C4-2B (cell line): ENCODE measurements around the gene SPATA7.

Experiments
- CTCF ChIP-seq: fragments of 450-650 bp; conservative IDR thresholded peaks from 2 replicates; pipeline ENCODE4 v1.5.1; 2017; ENCODE audit warnings: mild to moderate bottlenecking
- ZFX ChIP-seq: fragments of 450-650 bp; IDR thresholded peaks from 2 replicates; pipeline ENCODE4 v1.6.1; 2017

- TF ChIP-seq CTCF: no peak
- TF ChIP-seq ZFX: no peak
Observed at GRCh38 chr14:88424573-88424972, 39.1 kb downstream of the SPATA7 start.
